Stomach (tissue), 9 donors: ENCODE results near the gene OR2J1. TPM values are rescaled to one million over a fixed set of nuclear protein-coding genes. Genes with fewer than 3 reads are reported as not detected.

Experiments
- DNase-seq, 2 donors: peaks; one replicate each; pipeline versions ENCODE4 v3.0.0 to v3.0.0-alpha.2; 2013 to 2019
- H3K27ac ChIP-seq, 5 donors: fragments of 200-600 bp in 4 of 5; sonication (generic) in 4 of 5; one replicate each; pipeline ENCODE4 v1.5.1; 2013 to 2019; ENCODE audit warnings: mild to moderate bottlenecking in 1 of 5, moderate library complexity in 1 of 5
- H3K27me3 ChIP-seq, 3 donors: fragments of 200-600 bp; sonication (generic); one replicate each; pipeline ENCODE4 v1.5.1; 2017 to 2019; ENCODE audit warnings: mixed run types in 1 of 3
- H3K36me3 ChIP-seq, 4 donors: fragments of 200-600 bp; sonication (generic); 1 replicate in 3 of 4; 2 replicates in 1 of 4; pipeline ENCODE4 v1.5.1; 2016 to 2019
- H3K4me1 ChIP-seq, 4 donors: fragments of 200-600 bp; sonication (generic); one replicate each; pipeline ENCODE4 v1.5.1; 2016 to 2019
- H3K4me3 ChIP-seq, 4 donors: fragments of 200-600 bp; sonication (generic) in 3 of 4; one replicate each; pipeline ENCODE4 v1.5.1; 2016 to 2019; ENCODE audit warnings: mild to moderate bottlenecking in 1 of 4
- H3K9me3 ChIP-seq, 4 donors: fragments of 200-600 bp; sonication (generic); one replicate each; pipeline ENCODE4 v1.5.1; 2016 to 2019
- EP300 ChIP-seq: sonication (generic); formaldehyde crosslinking; IDR thresholded peaks from one replicate; pipeline ENCODE4 v1.6.1; 2017; ENCODE audit warnings: antibody characterized with exemption
- POLR2A ChIP-seq, 4 donors: fragments of 450-650 bp; IDR thresholded peaks; one replicate each; pipeline ENCODE4 v1.6.1; 2016; ENCODE audit warnings: antibody characterized with exemption in 4 of 4, control low read depth in 2 of 4, mild to moderate bottlenecking in 1 of 4, moderate library complexity in 1 of 4
- POLR2AphosphoS5 ChIP-seq, 3 donors: sonication (generic); formaldehyde crosslinking; IDR thresholded peaks; one replicate each; pipeline ENCODE4 v1.6.1; 2016; ENCODE audit warnings: antibody characterized with exemption in 3 of 3
- WGBS, 5 donors: extraction: QIAGEN DNeasy Blood & Tissue Kit in 3 of 5; methylation state at CpG; one replicate each; pipeline versions ENCODE4 v1.1.5 to v1.1.7; 2013 to 2018; 5-methylcytosine and 5-hydroxymethylcytosine counted together
- intact Hi-C: fragments of 100-400 bp; cut with DNase I; formaldehyde crosslinking; loops from one replicate; pipeline ENCODE4 v1.15.1; 2023; ENCODE audit warnings: low total_unique reads
- polyA plus RNA-seq, 3 donors: library from polyadenylated mRNA; stranded (reverse); fragments of 200-250 nt; gene quantifications; one replicate each; pipeline ENCODE4 v1.2.3, GENCODE V29; 2013
- total RNA-seq, 5 donors: library from RNA; depleted of rRNA; stranded (reverse); fragments of >200 nt; gene quantifications; one replicate each; pipeline versions ENCODE4 v1.1.0 to v1.2.3, GENCODE V29; 2014 to 2016
- TF ChIP-seq, protein P1 (sequence below), 7 experiments: fragments of 450-650 bp in 4 of 7; fragments of 200-600 bp in 3 of 7; sonication (generic) in 3 of 7; IDR thresholded peaks; one replicate each; pipeline ENCODE4 v1.5.1; 2016 to 2019; ENCODE audit warnings: antibody characterized with exemption in 7 of 7, control low read depth in 2 of 7, mild to moderate bottlenecking in 1 of 7
- donor health status: healthy with polysubstance abuse.
- donor health status: Bipolar disorder and iron deficiency.
- donor health status: healthy.

OR2J1 gene
- total and polyA plus RNA-seq, 8 donors, result not detected

DNA sequence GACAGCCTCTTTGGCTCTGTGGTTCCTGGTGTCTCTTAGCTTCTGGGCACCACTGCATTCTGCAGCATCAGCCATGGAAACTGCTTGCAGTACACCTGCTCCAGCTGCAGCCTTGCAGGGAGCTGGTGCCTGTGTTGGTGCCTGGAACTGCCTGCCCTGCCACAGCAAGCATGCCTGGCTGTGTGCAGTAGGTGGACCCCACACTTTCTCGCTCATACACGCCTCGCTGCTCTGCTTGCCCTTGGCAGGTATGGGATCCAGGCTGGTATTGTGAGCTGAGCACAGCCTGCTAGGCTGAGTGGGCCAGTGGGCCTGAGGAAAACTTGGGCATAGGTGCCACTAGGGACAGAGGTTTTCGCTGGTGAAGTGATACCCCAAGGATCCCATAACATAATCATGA lies 31.4 kb downstream of the OR2J1 start:
- no peak overlapping the region for H3K4me3 ChIP-seq
- peaks cover 0 to 10% (median 0%) of the 10 kb centered on the region in 3 donors for H3K27me3 ChIP-seq
- no peaks in the 10 kb centered on the region for H3K36me3 ChIP-seq
- H3K27ac ChIP-seq, result no peak overlapping the region
- WGBS, 5 donors, result 76 to 90% (median 77%) methylated on average over 4 of the region's 4 CpGs
- H3K4me1 ChIP-seq, result no peaks in the 10 kb centered on the region
- TF ChIP-seq EP300, result no peak
- TF ChIP-seq, protein P1, sequence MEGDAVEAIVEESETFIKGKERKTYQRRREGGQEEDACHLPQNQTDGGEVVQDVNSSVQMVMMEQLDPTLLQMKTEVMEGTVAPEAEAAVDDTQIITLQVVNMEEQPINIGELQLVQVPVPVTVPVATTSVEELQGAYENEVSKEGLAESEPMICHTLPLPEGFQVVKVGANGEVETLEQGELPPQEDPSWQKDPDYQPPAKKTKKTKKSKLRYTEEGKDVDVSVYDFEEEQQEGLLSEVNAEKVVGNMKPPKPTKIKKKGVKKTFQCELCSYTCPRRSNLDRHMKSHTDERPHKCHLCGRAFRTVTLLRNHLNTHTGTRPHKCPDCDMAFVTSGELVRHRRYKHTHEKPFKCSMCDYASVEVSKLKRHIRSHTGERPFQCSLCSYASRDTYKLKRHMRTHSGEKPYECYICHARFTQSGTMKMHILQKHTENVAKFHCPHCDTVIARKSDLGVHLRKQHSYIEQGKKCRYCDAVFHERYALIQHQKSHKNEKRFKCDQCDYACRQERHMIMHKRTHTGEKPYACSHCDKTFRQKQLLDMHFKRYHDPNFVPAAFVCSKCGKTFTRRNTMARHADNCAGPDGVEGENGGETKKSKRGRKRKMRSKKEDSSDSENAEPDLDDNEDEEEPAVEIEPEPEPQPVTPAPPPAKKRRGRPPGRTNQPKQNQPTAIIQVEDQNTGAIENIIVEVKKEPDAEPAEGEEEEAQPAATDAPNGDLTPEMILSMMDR (IDR thresholded peaks at IDR 0.05), result no peak
- TF ChIP-seq POLR2AphosphoS5 (IDR thresholded peaks at IDR 0.05), result no peak
- TF ChIP-seq POLR2A (IDR thresholded peaks at IDR 0.05), result no peak
- H3K9me3 ChIP-seq, result no peaks in the 10 kb centered on the region
- no peak for DNase-seq
- intact Hi-C loops, result no loop called here

DNA sequence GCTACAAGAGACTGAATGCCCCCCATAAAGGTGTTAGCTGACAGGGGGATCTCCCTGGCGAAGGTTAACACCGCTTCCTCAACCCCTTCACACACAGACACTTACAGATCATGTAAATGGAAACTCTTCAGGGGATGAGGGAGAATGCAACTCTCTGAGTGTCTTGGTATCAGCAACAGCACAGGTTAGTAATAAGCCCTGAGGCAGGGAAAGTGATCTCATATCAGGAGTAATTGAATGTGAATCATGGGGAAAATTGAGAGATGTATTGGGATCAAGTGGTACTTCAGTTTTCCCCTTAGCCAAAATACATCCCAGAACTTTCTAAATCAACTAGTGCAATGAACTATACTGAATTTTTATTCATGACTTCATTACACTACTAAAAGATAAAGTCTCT lies 32.4 kb downstream of the OR2J1 start:
- DNase-seq, result no peak
- intact Hi-C loops, result no loop called here
- no peaks in the 10 kb centered on the region for H3K4me1 ChIP-seq
- WGBS, 5 donors, result 60 to 78% (median 65%) methylated on average over 2 of the region's 2 CpGs
- H3K9me3 ChIP-seq, result no peaks in the 10 kb centered on the region
- H3K27ac ChIP-seq, result no peak overlapping the region
- H3K4me3 ChIP-seq, result no peak overlapping the region
- H3K27me3 ChIP-seq, result peaks cover 0 to 10% (median 0%) of the 10 kb centered on the region in 3 donors
- TF ChIP-seq, protein P1 (IDR thresholded peaks at IDR 0.05), result no peak
- no peak for TF ChIP-seq POLR2A (IDR thresholded peaks at IDR 0.05)
- no peak for TF ChIP-seq POLR2AphosphoS5 (IDR thresholded peaks at IDR 0.05)
- TF ChIP-seq EP300, result no peak
- H3K36me3 ChIP-seq, result no peaks in the 10 kb centered on the region

DNA sequence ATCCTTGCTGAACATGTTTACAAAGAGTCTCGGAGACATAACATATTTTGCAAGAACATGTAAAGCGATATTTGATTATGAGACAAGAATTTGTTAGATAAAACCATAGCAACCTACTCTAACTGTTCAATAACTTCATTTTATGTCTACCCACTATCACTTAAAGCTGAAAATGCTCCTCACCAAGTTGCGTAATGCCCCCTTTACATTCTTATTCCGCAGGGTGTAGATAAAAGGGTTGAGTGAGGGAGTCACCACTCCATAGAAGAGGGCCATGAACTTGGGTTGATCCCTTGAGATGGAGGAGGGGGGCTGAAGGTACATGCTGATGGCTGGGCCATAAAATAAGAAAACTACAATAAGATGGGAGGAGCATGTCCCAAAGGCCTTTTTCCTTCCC lies 38.4 kb downstream of the OR2J1 start:
- peaks cover 0 to 4% (median under 1%) of the 10 kb centered on the region in 4 donors for H3K9me3 ChIP-seq
- DNase-seq, result no peak
- WGBS, 5 donors, result 84 to 91% (median 85%) methylated on average over 4 of the region's 4 CpGs
- H3K4me1 ChIP-seq, result no peaks in the 10 kb centered on the region
- H3K4me3 ChIP-seq, result no peak overlapping the region
- no peaks in the 10 kb centered on the region for H3K27me3 ChIP-seq
- intact Hi-C loops, result no loop called here
- H3K27ac ChIP-seq, result no peak overlapping the region
- H3K36me3 ChIP-seq, result no peaks in the 10 kb centered on the region
- TF ChIP-seq EP300 (no peak), POLR2AphosphoS5 (IDR thresholded peaks at IDR 0.05) (no peak), POLR2A (IDR thresholded peaks at IDR 0.05) (no peak)
- TF ChIP-seq, protein P1 (IDR thresholded peaks at IDR 0.05), result no peak

DNA sequence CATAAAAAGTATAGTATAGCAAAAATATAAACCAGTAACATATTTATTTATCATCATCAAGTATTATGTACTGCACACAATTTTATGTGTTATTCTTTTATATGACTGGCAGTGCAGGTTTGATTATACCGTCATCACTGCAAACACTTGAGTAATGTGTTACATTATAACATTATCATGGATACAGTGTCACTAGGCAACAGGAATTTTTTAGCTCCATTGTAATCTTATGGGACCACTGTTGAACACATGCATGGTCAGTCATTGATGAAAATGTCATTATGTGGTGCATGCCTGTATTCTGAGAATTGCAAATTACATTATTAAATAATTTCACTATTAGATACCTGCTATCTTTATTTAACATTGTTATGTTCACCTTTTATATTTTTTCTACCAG lies 42.3 kb downstream of the OR2J1 start:
- WGBS, 5 donors, result 92 to 98% (median 95%) methylated on average over 1 of the region's 1 CpG
- intact Hi-C loops, result no loop called here
- Histone ChIP-seq H3K4me1 (no peaks in the 10 kb centered on the region), H3K9me3 (peaks cover 0 to 10% (median 4%) of the 10 kb centered on the region in 4 donors), H3K27ac (no peak overlapping the region), H3K36me3 (no peaks in the 10 kb centered on the region), H3K27me3 (no peaks in the 10 kb centered on the region), H3K4me3 (no peak overlapping the region)
- DNase-seq, result no peak
- TF ChIP-seq POLR2AphosphoS5 (IDR thresholded peaks at IDR 0.05), result no peak
- TF ChIP-seq POLR2A (IDR thresholded peaks at IDR 0.05), result no peak
- TF ChIP-seq EP300, result no peak
- TF ChIP-seq, protein P1 (IDR thresholded peaks at IDR 0.05), result no peak
